H1 (cell line): ENCODE measurements around the gene DHDH. TPM values are rescaled to one million over a fixed set of nuclear protein-coding genes. Genes with fewer than 3 reads are reported as not detected.

Source experiments
- CTCF ChIA-PET: fragments of 300-600 bp; sonication (Branson Sonifier 250); formaldehyde crosslinking; loops from one replicate; lab custom pipeline; 2021; ENCODE audit not compliant: partially characterized antibody; lab: Charles Lee
- POLR2A ChIA-PET: fragments of 300-600 bp; sonication (Branson Sonifier 250); formaldehyde crosslinking; loops from one replicate; lab custom pipeline; 2021; ENCODE audit warnings: inconsistent platforms; ENCODE audit not compliant: partially characterized antibody; lab: Charles Lee
- DNase-seq, 2 experiments: peaks; one replicate each; pipeline versions ENCODE4 v3.0.0 to v3.0.0-alpha.2; 2010 to 2022; ENCODE audit warnings: low spot score in 2 of 2, low read depth in 1 of 2, mixed read lengths in 1 of 2
- FAIRE-seq: peaks from 2 replicates; lab custom pipeline; 2011; peaks lifted over from hg19 to GRCh38; lab: Jason Lieb, UNC
- H2AFZ ChIP-seq: 2 replicates; pipeline ENCODE4 v1.8.1; 2012; ENCODE audit warnings: low read length, inconsistent platforms
- H2AK5ac ChIP-seq: 2 replicates; pipeline ENCODE4 v1.6.1; 2013; ENCODE audit warnings: low read depth, low read length
- H2BK120ac ChIP-seq: replicated peaks from 2 replicates; pipeline ENCODE3; 2013; ENCODE audit warnings: low read depth, low read length, inconsistent platforms
- H2BK12ac ChIP-seq: 2 replicates; pipeline ENCODE4 v1.6.1; 2013; ENCODE audit warnings: low read depth, low read length
- H2BK15ac ChIP-seq: 2 replicates; pipeline ENCODE4 v1.6.1; 2013; ENCODE audit warnings: low read length
- H2BK20ac ChIP-seq: 2 replicates; pipeline ENCODE4 v1.6.1; 2013; ENCODE audit warnings: low read length
- H2BK5ac ChIP-seq: 2 replicates; pipeline ENCODE4 v1.6.1; 2013; ENCODE audit warnings: low read depth, low read length
- H3K14ac ChIP-seq: 2 replicates; pipeline ENCODE4 v1.6.1; 2013; ENCODE audit warnings: inconsistent platforms; ENCODE audit not compliant: insufficient read length
- H3K18ac ChIP-seq: 2 replicates; pipeline ENCODE4 v1.6.1; 2013; ENCODE audit warnings: low read length; ENCODE audit errors: extremely low read depth
- H3K23ac ChIP-seq: 2 replicates; pipeline ENCODE4 v1.6.1; 2013; ENCODE audit warnings: inconsistent platforms; ENCODE audit not compliant: insufficient read length
- H3K23me2 ChIP-seq: 2 replicates; pipeline ENCODE4 v1.6.1; 2013; ENCODE audit warnings: low read depth, low read length
- H3K27ac ChIP-seq: 2 replicates; pipeline ENCODE4 v1.6.1; 2011; ENCODE audit warnings: low read depth, low read length, inconsistent platforms
- H3K27me3 ChIP-seq, 4 experiments: replicated peaks in 1 of 4; 1 replicate in 1 of 4; 2 replicates in 3 of 4; pipeline versions ENCODE4 v1.6.1 to v1.8.1; 2011 to 2013; ENCODE audit warnings: low read length in 3 of 4, mild to moderate bottlenecking in 3 of 4, inconsistent platforms in 2 of 4, mixed read lengths in 2 of 4, moderate library complexity in 1 of 4; ENCODE audit not compliant: control insufficient read depth in 3 of 4, insufficient read depth in 3 of 4; ENCODE audit errors: extremely low read depth in 1 of 4
- H3K36me3 ChIP-seq, 4 experiments: 2 replicates each; pipeline versions ENCODE4 v1.6.1 to v1.8.1; 2011 to 2013; ENCODE audit warnings: mild to moderate bottlenecking in 4 of 4, low read length in 3 of 4, moderate library complexity in 2 of 4, control low read depth in 1 of 4, inconsistent platforms in 1 of 4; ENCODE audit not compliant: insufficient read depth in 4 of 4, control insufficient read depth in 2 of 4
- H3K4ac ChIP-seq: replicated peaks from 2 replicates; pipeline ENCODE3; 2013; ENCODE audit warnings: low read length, low read depth, mixed read lengths, inconsistent platforms; ENCODE audit not compliant: insufficient read length
- H3K4me1 ChIP-seq, 4 experiments: replicated peaks in 1 of 4; 1 replicate in 1 of 4; 2 replicates in 3 of 4; pipeline versions ENCODE4 v1.6.1 to v1.8.1; 2011 to 2013; ENCODE audit warnings: low read length in 3 of 4, inconsistent platforms in 2 of 4, mixed read lengths in 1 of 4; ENCODE audit not compliant: insufficient read depth in 4 of 4, control insufficient read depth in 3 of 4
- H3K4me2 ChIP-seq, 2 experiments: 2 replicates each; pipeline versions ENCODE4 v1.6.1 to v1.8.1; 2011 to 2013; ENCODE audit warnings: low read depth in 2 of 2, low read length in 2 of 2, control low read depth in 1 of 2, inconsistent platforms in 1 of 2, mild to moderate bottlenecking in 1 of 2; ENCODE audit not compliant: insufficient read depth in 1 of 2
- H3K4me3 ChIP-seq, 4 experiments: fragments of 200-600, 300-600 bp in 1 of 4; sonication (generic), shearing (Covaris generic), sonication (Bioruptor Twin) in 1 of 4; 2 replicates each; pipeline versions ENCODE4 v1.5.1 to v1.8.1; 2011 to 2016; ENCODE audit warnings: low read length in 4 of 4, low read depth in 3 of 4, control low read depth in 2 of 4, inconsistent platforms in 2 of 4, mild to moderate bottlenecking in 2 of 4, mixed read lengths in 1 of 4, moderate library complexity in 1 of 4; ENCODE audit not compliant: insufficient read depth in 2 of 4; ENCODE audit errors: extremely low read depth in 1 of 4
- H3K56ac ChIP-seq: replicated peaks from 2 replicates; pipeline ENCODE3; 2013; ENCODE audit warnings: low read depth, mild to moderate bottlenecking, mixed read lengths, low read length, inconsistent platforms; ENCODE audit not compliant: insufficient read length
- H3K79me1 ChIP-seq: 2 replicates; pipeline ENCODE4 v1.6.1; 2013; ENCODE audit warnings: low read depth, low read length, control low read depth
- H3K79me2 ChIP-seq, 2 experiments: 2 replicates each; pipeline versions ENCODE4 v1.6.1 to v1.8.1; 2012 to 2013; ENCODE audit warnings: low read length in 2 of 2, mild to moderate bottlenecking in 2 of 2, inconsistent platforms in 1 of 2; ENCODE audit not compliant: insufficient read depth in 2 of 2, control insufficient read depth in 1 of 2
- H3K9ac ChIP-seq, 4 experiments: replicated peaks in 1 of 4; 1 replicate in 1 of 4; 2 replicates in 3 of 4; pipeline versions ENCODE4 v1.6.1 to v1.8.1; 2011 to 2013; ENCODE audit warnings: low read depth in 3 of 4, low read length in 3 of 4, control low read depth in 2 of 4, mild to moderate bottlenecking in 2 of 4, moderate library complexity in 2 of 4, inconsistent platforms in 1 of 4; ENCODE audit errors: extremely low read depth in 1 of 4
- H3K9me3 ChIP-seq, 2 experiments: 2 replicates each; pipeline versions ENCODE4 v1.6.1 to v1.8.1; 2012 to 2013; ENCODE audit warnings: mild to moderate bottlenecking in 2 of 2, moderate library complexity in 2 of 2, control low read depth in 1 of 2, inconsistent platforms in 1 of 2, low read depth in 1 of 2, low read length in 1 of 2, mixed read lengths in 1 of 2; ENCODE audit not compliant: insufficient read depth in 2 of 2
- H4K20me1 ChIP-seq, 2 experiments: replicated peaks in 1 of 2; 2 replicates each; pipeline versions ENCODE3 to v1.8.1; 2011 to 2013; ENCODE audit warnings: inconsistent platforms in 2 of 2, low read length in 2 of 2, mild to moderate bottlenecking in 1 of 2; ENCODE audit not compliant: insufficient read depth in 2 of 2, control insufficient read depth in 1 of 2
- H4K5ac ChIP-seq: 2 replicates; pipeline ENCODE4 v1.6.1; 2013; ENCODE audit warnings: low read length, low read depth, mixed read lengths, inconsistent platforms; ENCODE audit not compliant: insufficient read length
- H4K8ac ChIP-seq: 2 replicates; pipeline ENCODE4 v1.8.0; 2013; ENCODE audit warnings: mild to moderate bottlenecking, moderate library complexity, low read length, inconsistent platforms; ENCODE audit not compliant: insufficient read depth; ENCODE audit errors: extremely low read depth
- H4K91ac ChIP-seq: replicated peaks from 2 replicates; pipeline ENCODE3; 2013; ENCODE audit warnings: low read length, mixed read lengths, inconsistent platforms; ENCODE audit not compliant: insufficient read length
- ASH2L ChIP-seq: fragments of 200-600, 300-600 bp; sonication (generic); IDR thresholded peaks from one replicate; pipeline ENCODE4 v1.7.1; 2017; ENCODE audit warnings: low read length
- E2F6 ChIP-seq: IDR thresholded peaks from 2 replicates; pipeline ENCODE4 v1.6.1; 2012; ENCODE audit warnings: inconsistent platforms
- EZH2 ChIP-seq: fragments of 200-600 bp; sonication (generic); IDR thresholded peaks from 2 replicates; pipeline ENCODE4 v1.7.1; 2012; ENCODE audit warnings: low read depth, mild to moderate bottlenecking, moderate library complexity, low read length, inconsistent platforms; ENCODE audit not compliant: severe bottlenecking
- MAFK ChIP-seq: IDR thresholded peaks from 2 replicates; pipeline ENCODE4 v1.6.1; 2012; ENCODE audit warnings: low read depth, mild to moderate bottlenecking, improper control_type of control experiment, low read length
- RFX5 ChIP-seq: IDR thresholded peaks from 2 replicates; pipeline ENCODE4 v1.6.1; 2011; ENCODE audit warnings: low read depth, low read length, improper control_type of control experiment, borderline replicate concordance
- SAP30 ChIP-seq: fragments of 300-600 bp; sonication (generic); IDR thresholded peaks from 2 replicates; pipeline ENCODE4 v1.7.1; 2012; ENCODE audit warnings: low read length, moderate library complexity, mild to moderate bottlenecking, inconsistent platforms; ENCODE audit not compliant: insufficient read depth, insufficient replicate concordance
- SP1 ChIP-seq: IDR thresholded peaks from 2 replicates; pipeline ENCODE4 v1.6.1; 2011; ENCODE audit warnings: low read depth, low read length
- SP4 ChIP-seq: IDR thresholded peaks from 2 replicates; pipeline ENCODE4 v1.6.1; 2012; ENCODE audit warnings: low read length, inconsistent platforms
- SUZ12 ChIP-seq: fragments of 200-600 bp; sonication (generic); IDR thresholded peaks from 2 replicates; pipeline ENCODE4 v1.6.1; 2012; ENCODE audit warnings: mild to moderate bottlenecking, inconsistent platforms, low read length, moderate library complexity, mixed read lengths
- TAF1 ChIP-seq: IDR thresholded peaks from 2 replicates; pipeline ENCODE4 v1.6.1; 2011; ENCODE audit warnings: mild to moderate bottlenecking, low read depth, low read length
- WGBS, 2 experiments: shearing (Covaris generic) in 1 of 2; methylation state at CpG; one replicate each; pipeline versions ENCODE4 v1.1.6 to v1.1.7; 2013 to 2015; ENCODE audit warnings: low lambda C conversion rate in 2 of 2, mixed read lengths in 2 of 2, inconsistent platforms in 1 of 2, low coverage in 1 of 2, missing lambda C conversion rate in 1 of 2; ENCODE audit not compliant: insufficient replicate concordance in 2 of 2, insufficient coverage in 1 of 2, insufficient read length in 1 of 2; ENCODE audit errors: extremely low coverage in 1 of 2, missing lambda C conversion rate in 1 of 2; 5-methylcytosine and 5-hydroxymethylcytosine counted together
- polyA plus RNA-seq, 7 experiments: library from polyadenylated mRNA; depleted of rRNA in 3 of 7; stranded (reverse) in 5 of 7; unstranded in 2 of 7; fragments of >200 nt in 5 of 7; fragments of 200-250 nt in 2 of 7; gene quantifications; 1 replicate in 5 of 7; 2 replicates in 1 of 7; 4 replicates in 1 of 7; pipeline versions ENCODE4 v1.2.1 to v1.2.3, GENCODE V29; 2011 to 2013; ENCODE audit warnings: missing spikeins in 2 of 7, mixed read lengths in 2 of 7
- total RNA-seq: library from RNA; stranded (reverse); fragmentation: NEBNext Ultra II Directional; extraction: Animal tissue kit (Norgen Biotek cat#: 25700); gene quantifications from 2 replicates; pipeline ENCODE4 v1.2.1, GENCODE V29; 2021

Gene DHDH
- total and polyA plus RNA-seq, 2 of the 8 experiments (the other 6 are each of a cell fraction or from before 2014, with no cell fraction given): 2.2 to 2.8 TPM

DNA sequence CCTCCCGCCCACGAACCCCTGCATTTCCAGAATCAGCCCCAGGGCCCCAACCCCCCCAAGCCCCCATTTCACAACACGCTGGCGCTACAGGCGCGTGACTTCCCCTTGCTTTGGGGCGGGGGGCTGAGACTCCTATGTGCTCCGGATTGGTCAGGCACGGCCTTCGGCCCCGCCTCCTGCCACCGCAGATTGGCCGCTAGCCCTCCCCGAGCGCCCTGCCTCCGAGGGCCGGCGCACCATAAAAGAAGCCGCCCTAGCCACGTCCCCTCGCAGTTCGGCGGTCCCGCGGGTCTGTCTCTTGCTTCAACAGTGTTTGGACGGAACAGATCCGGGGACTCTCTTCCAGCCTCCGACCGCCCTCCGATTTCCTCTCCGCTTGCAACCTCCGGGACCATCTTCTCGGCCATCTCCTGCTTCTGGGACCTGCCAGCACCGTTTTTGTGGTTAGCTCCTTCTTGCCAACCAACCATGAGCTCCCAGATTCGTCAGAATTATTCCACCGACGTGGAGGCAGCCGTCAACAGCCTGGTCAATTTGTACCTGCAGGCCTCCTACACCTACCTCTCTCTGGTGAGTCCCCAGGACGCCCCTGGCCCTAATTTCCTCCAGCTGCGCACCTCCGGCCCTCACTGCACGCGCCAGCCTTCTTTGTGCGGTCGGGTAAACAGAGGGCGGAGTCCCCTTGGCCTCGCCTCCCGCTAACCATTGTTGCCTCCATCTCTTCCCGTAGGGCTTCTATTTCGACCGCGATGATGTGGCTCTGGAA, 31.7 kb downstream of the DHDH start, which contains the start of gene FTL:
Gene FTL, plus strand, starts transcription at position 270 of the 766 bp plus-strand sequence. Its CDS starts 199 bp downstream, at position 469.
- H3K14ac ChIP-seq: no peak within 1 kb of the TSS
- peaks cover 0 to 13% of the 10 kb centered on the region in 2 experiments; a peak in 2 of 4 replicates for H3K79me2 ChIP-seq
- H3K27ac ChIP-seq: peak within 1 kb of the TSS; percentile 76
- peaks cover 2 to 36% (median 13%) of the 10 kb centered on the region in 4 experiments; a peak in 5 of 8 replicates for H3K36me3 ChIP-seq
- H3K23me2 ChIP-seq: peaks cover 17% of the 10 kb centered on the region; the same call in 1 of the 2 replicates
- peak; percentile 93 to 96 for DNase-seq
- POLR2A ChIA-PET: interaction anchor here (0.8 to 5.4 kb wide), 26 partner anchors 8 to 169 kb away, joined by 3 to 56 read pairs (median 6); partner anchors contain the start of genes BAX, DHDH, GYS1 and NUCB1
- H3K56ac ChIP-seq: peak within 1 kb of the TSS; percentile 92
- CTCF ChIA-PET: interaction anchor here (0.5 to 1.9 kb wide), 5 partner anchors 12 to 123 kb away, joined by 3 to 7 read pairs (median 3); no protein-coding TSS in a partner anchor
- peak within 1 kb of the TSS; percentile 97 for H3K4ac ChIP-seq
- H3K27me3 ChIP-seq: no peaks in the 10 kb centered on the region
- WGBS, 2 experiments: 1% methylated on average over 50 of the region's 52 CpGs; no CpG with 5 or more reads in 1 of the 2 experiments
- H3K4me1 ChIP-seq: peaks cover 4 to 18% (median 12%) of the 10 kb centered on the region in 4 experiments
- H4K91ac ChIP-seq: peak within 1 kb of the TSS; percentile 96
- peak within 1 kb of the TSS; percentile 90 for H4K5ac ChIP-seq
- peak within 1 kb of the TSS; percentile 86 to 96 (median 92) for H3K4me3 ChIP-seq
- H3K4me2 ChIP-seq: peak within 1 kb of the TSS; percentile 89 to 99
- no peak within 1 kb of the TSS for H2AFZ ChIP-seq
- no peak within 1 kb of the TSS for H3K23ac ChIP-seq
- H3K79me1 ChIP-seq: peaks cover 5% of the 10 kb centered on the region
- no peaks in the 10 kb centered on the region for H3K9me3 ChIP-seq
- FAIRE-seq: no peak
- peak within 1 kb of the TSS; percentile 75 to 87 (median 83) for H3K9ac ChIP-seq
- H3K18ac ChIP-seq: peak within 1 kb of the TSS; percentile 95
- peak within 1 kb of the TSS; percentile 94 for H2BK5ac ChIP-seq
- peak within 1 kb of the TSS; percentile 74; the same call in 1 of the 2 replicates for H2BK15ac ChIP-seq
- H2BK120ac ChIP-seq: peak within 1 kb of the TSS; percentile 67
- H2BK12ac ChIP-seq: peak within 1 kb of the TSS; percentile 84
- peak within 1 kb of the TSS; percentile 89; the same call in 1 of the 2 replicates for H4K8ac ChIP-seq
- H2AK5ac ChIP-seq: peak within 1 kb of the TSS; percentile 98
- no peak within 1 kb of the TSS for H2BK20ac ChIP-seq
- H4K20me1 ChIP-seq: peaks cover 3 to 20% of the 10 kb centered on the region in 2 experiments
- TF ChIP-seq E2F6: 0 out of 2 replicates have a peak, but pooled peaks have one; percentile 8
- TF ChIP-seq SUZ12: no peak
- peak; percentile 66 for TF ChIP-seq SP1
- peak; percentile 98 for TF ChIP-seq TAF1
- TF ChIP-seq SAP30: peak; percentile 79
- TF ChIP-seq MAFK: no peak
- peak; percentile 65; the same call in 1 of the 2 replicates for TF ChIP-seq SP4
- TF ChIP-seq RFX5: no peak
- peak; percentile 28 for TF ChIP-seq ASH2L
- no peak for TF ChIP-seq EZH2
